ENCODE measurements around the gene PRND. TPM values are rescaled to one million over a fixed set of nuclear protein-coding genes. Genes with fewer than 3 reads are reported as not detected.
"Not testable (repeated sequence)": the region's sequence is repeated elsewhere in the genome, so short reads cannot be mapped to it uniquely, and the experiment has no call there.

Gene PRND
- polyA plus RNA-seq, 4 donors, result 3.7 TPM; not detected in 3

DNA sequence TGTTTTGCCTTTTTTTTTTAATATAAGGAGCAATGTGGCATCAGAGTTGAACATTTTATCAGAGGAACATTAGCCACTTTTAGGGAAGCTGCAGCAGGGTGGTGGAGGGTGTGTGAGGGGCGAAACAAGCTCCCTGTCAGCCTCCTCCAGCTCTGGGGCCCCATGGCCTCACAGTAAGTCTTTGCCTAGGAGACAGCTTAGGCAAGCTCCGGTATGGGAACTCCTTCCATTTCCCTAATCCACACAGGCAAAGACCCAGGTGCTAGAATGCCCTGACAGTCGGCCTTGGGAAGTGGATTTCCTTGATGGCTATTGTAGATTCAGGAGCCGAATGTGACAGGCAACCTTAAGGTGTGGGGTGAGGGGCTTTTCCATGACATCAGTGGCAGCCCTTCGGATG lies 862 bp downstream of the PRND start:
- Histone ChIP-seq H3K4me3 (ENCODE audit: low read depth in 1 of 3, low read length in 3 of 3) (no peak overlapping the region), H3K36me3 (ENCODE audit: control insufficient read depth in 3 of 3, insufficient read depth in 2 of 3, low read depth in 1 of 3, low read length in 3 of 3) (no peaks in the 10 kb centered on the region), H3K27me3 (ENCODE audit: control insufficient read depth in 3 of 3, insufficient read depth in 3 of 3, low read length in 3 of 3) (peaks cover 0 to 4% (median 0%) of the 10 kb centered on the region in 3 donors), H3K4me1 (ENCODE audit: control insufficient read depth in 3 of 3, insufficient read depth in 2 of 3, low read depth in 1 of 3, low read length in 2 of 3) (peaks cover 0 to 5% (median 0%) of the 10 kb centered on the region in 3 donors), H3K9me3 (ENCODE audit: control insufficient read depth in 2 of 2, insufficient read depth in 1 of 2, low read depth in 1 of 2, low read length in 1 of 2) (no peaks in the 10 kb centered on the region), H3K27ac (ENCODE audit: low read depth in 1 of 3, low read length in 2 of 3) (no peak overlapping the region)
- FAIRE-seq, result no peak
- DNase-seq, result no peak
- 68 to 85% (median 76%) methylated on average over 5 of the region's 5 CpGs for WGBS, 3 donors

DNA sequence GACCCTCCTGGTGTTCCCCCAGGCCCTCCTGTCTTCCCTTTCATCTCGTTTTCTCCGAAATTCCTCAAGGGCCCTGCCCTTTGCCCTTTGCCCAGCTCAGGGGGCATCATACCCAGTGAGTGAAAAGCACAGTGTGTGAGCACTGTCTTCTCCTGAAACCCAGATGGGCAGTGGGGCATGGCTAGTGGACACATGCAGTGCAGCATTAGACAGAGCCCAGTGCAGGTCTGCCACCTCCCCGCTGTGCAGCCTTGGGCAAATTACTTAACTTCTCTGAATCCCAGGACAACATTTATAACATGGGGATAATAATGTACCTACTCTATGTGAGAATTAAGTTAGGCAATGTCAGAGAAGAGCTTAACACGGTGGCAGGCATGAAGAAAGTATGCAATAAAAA lies 1.3 kb downstream of the PRND start:
- H3K27ac ChIP-seq (ENCODE audit: low read depth in 1 of 3, low read length in 2 of 3), result no peak overlapping the region
- peaks cover 0 to 4% (median 0%) of the 10 kb centered on the region in 3 donors for H3K27me3 ChIP-seq (ENCODE audit: control insufficient read depth in 3 of 3, insufficient read depth in 3 of 3, low read length in 3 of 3)
- FAIRE-seq, result no peak
- 42 to 69% (median 64%) methylated on average over 4 of the region's 4 CpGs for WGBS, 3 donors
- DNase-seq, result no peak
- H3K4me1 ChIP-seq (ENCODE audit: control insufficient read depth in 3 of 3, insufficient read depth in 2 of 3, low read depth in 1 of 3, low read length in 2 of 3), result peaks cover 0 to 5% (median 0%) of the 10 kb centered on the region in 3 donors
- H3K4me3 ChIP-seq (ENCODE audit: low read depth in 1 of 3, low read length in 3 of 3), result no peak overlapping the region
- H3K36me3 ChIP-seq (ENCODE audit: control insufficient read depth in 3 of 3, insufficient read depth in 2 of 3, low read depth in 1 of 3, low read length in 3 of 3), result no peaks in the 10 kb centered on the region
- H3K9me3 ChIP-seq (ENCODE audit: control insufficient read depth in 2 of 2, insufficient read depth in 1 of 2, low read depth in 1 of 2, low read length in 1 of 2), result no peaks in the 10 kb centered on the region

DNA sequence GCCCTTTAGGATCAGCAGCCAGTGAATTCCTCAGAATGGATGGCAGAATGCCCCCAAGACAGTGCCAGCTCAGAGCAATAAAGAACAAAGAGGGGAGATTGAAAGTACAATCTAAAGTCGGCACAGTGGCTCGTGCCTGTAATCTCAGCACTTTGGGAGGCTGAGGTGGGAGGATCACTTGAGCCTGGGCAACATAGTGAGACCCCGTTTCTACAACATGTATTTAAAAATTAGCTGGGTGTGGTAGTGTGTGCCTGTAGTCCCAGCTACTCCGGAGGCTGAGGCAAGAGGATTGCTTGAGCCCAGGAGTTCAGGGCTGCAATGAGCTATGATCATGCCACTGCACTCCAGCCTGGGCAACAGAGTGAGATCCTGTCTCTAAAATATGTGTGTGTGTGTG lies 1.8 kb downstream of the PRND start:
- H3K4me3 ChIP-seq (ENCODE audit: low read depth in 1 of 3, low read length in 3 of 3); DNase-seq; FAIRE-seq; H3K36me3 ChIP-seq (ENCODE audit: control insufficient read depth in 3 of 3, insufficient read depth in 2 of 3, low read depth in 1 of 3, low read length in 3 of 3); H3K27me3 ChIP-seq (ENCODE audit: control insufficient read depth in 3 of 3, insufficient read depth in 3 of 3, low read length in 3 of 3); H3K27ac ChIP-seq (ENCODE audit: low read depth in 1 of 3, low read length in 2 of 3); H3K9me3 ChIP-seq (ENCODE audit: control insufficient read depth in 2 of 2, insufficient read depth in 1 of 2, low read depth in 1 of 2, low read length in 1 of 2); H3K4me1 ChIP-seq (ENCODE audit: control insufficient read depth in 3 of 3, insufficient read depth in 2 of 3, low read depth in 1 of 3, low read length in 2 of 3): not testable (repeated sequence)
- 36 to 73% (median 61%) methylated on average over 4 of the region's 4 CpGs for WGBS, 3 donors

DNA sequence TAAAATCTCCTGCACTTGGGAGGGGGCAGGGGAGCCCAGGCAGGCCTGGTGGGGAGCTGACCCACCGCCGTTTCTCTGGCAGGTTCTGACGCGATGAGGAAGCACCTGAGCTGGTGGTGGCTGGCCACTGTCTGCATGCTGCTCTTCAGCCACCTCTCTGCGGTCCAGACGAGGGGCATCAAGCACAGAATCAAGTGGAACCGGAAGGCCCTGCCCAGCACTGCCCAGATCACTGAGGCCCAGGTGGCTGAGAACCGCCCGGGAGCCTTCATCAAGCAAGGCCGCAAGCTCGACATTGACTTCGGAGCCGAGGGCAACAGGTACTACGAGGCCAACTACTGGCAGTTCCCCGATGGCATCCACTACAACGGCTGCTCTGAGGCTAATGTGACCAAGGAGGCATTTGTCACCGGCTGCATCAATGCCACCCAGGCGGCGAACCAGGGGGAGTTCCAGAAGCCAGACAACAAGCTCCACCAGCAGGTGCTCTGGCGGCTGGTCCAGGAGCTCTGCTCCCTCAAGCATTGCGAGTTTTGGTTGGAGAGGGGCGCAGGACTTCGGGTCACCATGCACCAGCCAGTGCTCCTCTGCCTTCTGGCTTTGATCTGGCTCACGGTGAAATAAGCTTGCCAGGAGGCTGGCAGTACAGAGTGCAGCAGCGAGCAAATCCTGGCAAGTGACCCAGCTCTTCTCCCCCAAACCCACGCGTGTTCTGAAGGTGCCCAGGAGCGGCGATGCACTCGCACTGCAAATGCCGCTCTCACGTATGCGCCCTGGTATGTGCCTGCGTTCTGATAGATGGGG lies 3.0 kb downstream of the PRND start:
- H3K27me3 ChIP-seq (ENCODE audit: control insufficient read depth in 3 of 3, insufficient read depth in 3 of 3, low read length in 3 of 3), result peaks cover 0 to 4% (median 0%) of the 10 kb centered on the region in 3 donors
- no peak overlapping the region for H3K4me3 ChIP-seq (ENCODE audit: low read depth in 1 of 3, low read length in 3 of 3)
- peaks cover 0 to 5% (median 0%) of the 10 kb centered on the region in 3 donors for H3K4me1 ChIP-seq (ENCODE audit: control insufficient read depth in 3 of 3, insufficient read depth in 2 of 3, low read depth in 1 of 3, low read length in 2 of 3)
- no peak overlapping the region for H3K27ac ChIP-seq (ENCODE audit: low read depth in 1 of 3, low read length in 2 of 3)
- no peaks in the 10 kb centered on the region for H3K36me3 ChIP-seq (ENCODE audit: control insufficient read depth in 3 of 3, insufficient read depth in 2 of 3, low read depth in 1 of 3, low read length in 3 of 3)
- no peak for FAIRE-seq
- WGBS, 3 donors, result 89 to 90% (median 89%) methylated on average over 32 to 34 of the region's 34 CpGs
- no peaks in the 10 kb centered on the region for H3K9me3 ChIP-seq (ENCODE audit: control insufficient read depth in 2 of 2, insufficient read depth in 1 of 2, low read depth in 1 of 2, low read length in 1 of 2)
- no peak for DNase-seq

DNA sequence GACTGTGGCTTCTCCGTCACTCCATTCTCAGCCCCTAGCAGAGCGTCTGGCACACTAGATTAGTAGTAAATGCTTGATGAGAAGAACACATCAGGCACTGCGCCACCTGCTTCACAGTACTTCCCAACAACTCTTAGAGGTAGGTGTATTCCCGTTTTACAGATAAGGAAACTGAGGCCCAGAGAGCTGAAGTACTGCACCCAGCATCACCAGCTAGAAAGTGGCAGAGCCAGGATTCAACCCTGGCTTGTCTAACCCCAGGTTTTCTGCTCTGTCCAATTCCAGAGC lies 3.5 kb downstream of the PRND start:
- H3K4me3 ChIP-seq (ENCODE audit: low read depth in 1 of 3, low read length in 3 of 3), result no peak overlapping the region
- H3K36me3 ChIP-seq (ENCODE audit: control insufficient read depth in 3 of 3, insufficient read depth in 2 of 3, low read depth in 1 of 3, low read length in 3 of 3), result no peaks in the 10 kb centered on the region
- WGBS, 3 donors, result 89 to 91% (median 90%) methylated on average over 4 of the region's 4 CpGs
- DNase-seq, result no peak
- peaks cover 0 to 4% (median 0%) of the 10 kb centered on the region in 3 donors for H3K27me3 ChIP-seq (ENCODE audit: control insufficient read depth in 3 of 3, insufficient read depth in 3 of 3, low read length in 3 of 3)
- H3K9me3 ChIP-seq (ENCODE audit: control insufficient read depth in 2 of 2, insufficient read depth in 1 of 2, low read depth in 1 of 2, low read length in 1 of 2), result no peaks in the 10 kb centered on the region
- H3K4me1 ChIP-seq (ENCODE audit: control insufficient read depth in 3 of 3, insufficient read depth in 2 of 3, low read depth in 1 of 3, low read length in 2 of 3), result peaks cover 0 to 2% (median 0%) of the 10 kb centered on the region in 3 donors
- no peak overlapping the region for H3K27ac ChIP-seq (ENCODE audit: low read depth in 1 of 3, low read length in 2 of 3)
- no peak for FAIRE-seq

DNA sequence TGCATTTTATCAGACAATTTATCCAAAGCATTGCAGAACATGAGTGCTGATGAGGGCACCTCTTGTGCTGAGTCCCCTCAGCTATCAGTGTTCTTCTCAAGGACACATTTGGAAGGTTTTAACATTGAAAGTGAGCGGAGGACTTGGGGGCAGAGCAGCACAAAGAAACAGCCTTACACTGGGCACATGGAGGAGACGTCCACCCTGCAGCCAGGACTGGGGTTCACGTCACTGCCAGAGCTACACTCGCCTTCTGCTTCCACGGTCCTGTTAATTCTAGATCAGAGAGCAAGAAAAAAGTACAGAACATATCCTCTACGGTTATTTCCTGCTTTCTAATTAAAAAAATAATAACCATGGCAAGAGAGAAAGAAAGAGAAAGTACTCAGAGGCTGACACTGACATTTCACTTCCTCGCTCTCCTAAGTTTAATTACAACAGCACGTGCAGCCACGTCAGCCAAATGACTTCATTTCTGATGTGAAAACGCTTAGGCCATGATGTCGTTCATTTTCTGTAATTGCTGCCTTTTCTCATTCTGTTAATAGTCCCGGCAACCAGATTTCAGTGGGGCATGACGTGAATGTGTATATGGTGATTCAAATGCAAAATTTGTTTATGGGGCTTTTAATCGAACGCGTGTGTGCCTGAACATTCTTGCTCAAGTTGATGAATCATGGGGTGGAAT lies 5.1 kb downstream of the PRND start:
- 19 to 24% (median 21%) methylated on average over 16 of the region's 16 CpGs for WGBS, 3 donors
- no peak for FAIRE-seq
- Histone ChIP-seq H3K9me3 (ENCODE audit: control insufficient read depth in 2 of 2, insufficient read depth in 1 of 2, low read depth in 1 of 2, low read length in 1 of 2) (no peaks in the 10 kb centered on the region), H3K27me3 (ENCODE audit: control insufficient read depth in 3 of 3, insufficient read depth in 3 of 3, low read length in 3 of 3) (no peaks in the 10 kb centered on the region), H3K27ac (ENCODE audit: low read depth in 1 of 3, low read length in 2 of 3) (peak overlapping the region in 2 of 3 donors; percentile 24 to 35), H3K4me1 (ENCODE audit: control insufficient read depth in 3 of 3, insufficient read depth in 2 of 3, low read depth in 1 of 3, low read length in 2 of 3) (peaks cover 0 to 2% (median 0%) of the 10 kb centered on the region in 3 donors), H3K4me3 (ENCODE audit: low read depth in 1 of 3, low read length in 3 of 3) (peak overlapping the region in 1 of 3 donors; percentile 28), H3K36me3 (ENCODE audit: control insufficient read depth in 3 of 3, insufficient read depth in 2 of 3, low read depth in 1 of 3, low read length in 3 of 3) (no peaks in the 10 kb centered on the region)
- DNase-seq, result peak; percentile 13 to 71

DNA sequence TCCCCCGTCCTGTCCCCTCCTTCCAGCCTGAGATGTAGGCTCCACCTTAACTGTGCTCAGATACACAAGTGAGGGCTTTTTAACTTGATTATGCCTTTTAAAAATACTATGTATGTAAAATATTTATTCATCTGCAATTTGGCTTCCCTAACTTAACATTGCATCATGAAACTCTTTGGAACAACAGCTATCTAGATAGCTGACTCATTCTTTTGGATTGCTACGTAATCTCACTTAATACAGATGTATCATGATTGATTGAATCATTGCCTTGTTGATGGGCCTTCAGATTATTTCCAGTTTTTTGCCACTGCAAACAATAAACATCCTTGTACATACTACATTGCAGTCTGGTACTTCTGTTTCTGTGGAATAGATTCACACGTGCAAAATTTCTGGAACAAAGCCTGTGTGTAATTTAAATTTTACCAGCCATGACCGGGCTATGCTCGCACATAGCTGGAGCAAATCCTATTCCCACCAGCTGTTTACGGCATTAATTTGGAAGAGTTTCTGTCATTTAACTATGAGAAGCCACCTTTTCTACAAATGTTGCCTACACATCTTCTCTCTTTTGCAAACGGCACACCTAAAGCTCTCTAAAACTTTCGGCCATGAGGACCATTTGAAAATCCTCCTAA lies 6.5 kb downstream of the PRND start:
- WGBS, 3 donors, result 76 to 79% (median 78%) methylated on average over 8 of the region's 8 CpGs

DNA sequence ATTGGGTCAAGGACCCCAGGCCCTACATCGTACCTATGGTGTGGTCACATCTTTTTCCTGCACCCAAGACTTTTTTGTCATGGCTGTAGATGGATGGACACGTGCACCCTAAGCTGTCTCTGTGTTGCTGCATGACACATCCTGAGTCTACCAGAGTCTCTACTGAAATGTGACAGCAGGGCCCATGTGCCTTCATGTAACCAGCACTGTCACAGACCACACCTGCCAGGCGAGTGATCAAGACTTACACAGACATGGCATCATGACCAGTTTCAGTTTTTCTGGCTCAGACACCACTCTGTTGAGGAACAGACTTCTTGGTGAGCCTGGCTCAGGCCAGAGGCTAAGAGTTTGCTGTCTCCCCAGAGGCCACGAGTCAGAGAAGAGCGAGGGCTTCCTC lies 7.6 kb downstream of the PRND start:
- no peaks in the 10 kb centered on the region for H3K9me3 ChIP-seq (ENCODE audit: control insufficient read depth in 2 of 2, insufficient read depth in 1 of 2, low read depth in 1 of 2, low read length in 1 of 2)
- H3K27ac ChIP-seq (ENCODE audit: low read depth in 1 of 3, low read length in 2 of 3), result no peak overlapping the region
- FAIRE-seq, result no peak
- H3K4me1 ChIP-seq (ENCODE audit: control insufficient read depth in 3 of 3, insufficient read depth in 2 of 3, low read depth in 1 of 3, low read length in 2 of 3), result peaks cover 0 to 2% (median 0%) of the 10 kb centered on the region in 3 donors
- no peak for DNase-seq
- H3K4me3 ChIP-seq (ENCODE audit: low read depth in 1 of 3, low read length in 3 of 3), result no peak overlapping the region
- no peaks in the 10 kb centered on the region for H3K27me3 ChIP-seq (ENCODE audit: control insufficient read depth in 3 of 3, insufficient read depth in 3 of 3, low read length in 3 of 3)
- WGBS, 3 donors, result 82 to 85% (median 84%) methylated on average over 5 of the region's 5 CpGs
- H3K36me3 ChIP-seq (ENCODE audit: control insufficient read depth in 3 of 3, insufficient read depth in 2 of 3, low read depth in 1 of 3, low read length in 3 of 3), result no peaks in the 10 kb centered on the region

More for the DNA sequence above, 6.5 kb downstream of the PRND start:
- Histone ChIP-seq H3K36me3 (ENCODE audit: control insufficient read depth in 3 of 3, insufficient read depth in 2 of 3, low read depth in 1 of 3, low read length in 3 of 3) (no peaks in the 10 kb centered on the region), H3K27me3 (ENCODE audit: control insufficient read depth in 3 of 3, insufficient read depth in 3 of 3, low read length in 3 of 3) (no peaks in the 10 kb centered on the region), H3K4me3 (ENCODE audit: low read depth in 1 of 3, low read length in 3 of 3) (no peak overlapping the region), H3K27ac (ENCODE audit: low read depth in 1 of 3, low read length in 2 of 3) (no peak overlapping the region), H3K9me3 (ENCODE audit: control insufficient read depth in 2 of 2, insufficient read depth in 1 of 2, low read depth in 1 of 2, low read length in 1 of 2) (no peaks in the 10 kb centered on the region), H3K4me1 (ENCODE audit: control insufficient read depth in 3 of 3, insufficient read depth in 2 of 3, low read depth in 1 of 3, low read length in 2 of 3) (peaks cover 0 to 2% (median 0%) of the 10 kb centered on the region in 3 donors)
- no peak for FAIRE-seq
- DNase-seq, result no peak
